Left hindlimb (tissue), 1 donor: Measurements from ENCODE around the gene SULT1C3.
"Not testable (repeated sequence)": the region's sequence is repeated elsewhere in the genome, so short reads cannot be mapped to it uniquely, and the experiment has no call there.

Experiments used
- DNase-seq: peaks from one replicate; pipeline ENCODE4 v3.0.0-alpha.2; 2018

SULT1C3 gene

DNA sequence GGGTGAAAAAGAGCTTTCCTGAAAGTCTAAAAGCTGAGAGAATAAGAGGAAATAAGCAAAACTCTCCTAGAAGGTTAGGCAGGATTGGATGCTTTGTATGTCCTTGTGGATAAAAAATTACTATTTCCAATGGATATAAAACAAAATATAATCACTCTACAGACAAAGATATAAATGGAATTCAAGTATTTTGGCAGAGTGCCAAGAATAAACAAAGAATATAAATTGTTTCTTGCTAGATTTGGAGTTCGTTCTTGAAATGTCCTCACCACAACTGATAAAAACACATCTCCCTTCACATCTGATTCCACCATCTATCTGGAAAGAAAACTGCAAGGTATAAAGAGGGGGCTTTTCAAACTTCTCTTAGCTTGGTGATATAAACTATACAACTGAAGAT, 13.3 kb downstream of the SULT1C3 start:
- DNase-seq, result no peak

DNA sequence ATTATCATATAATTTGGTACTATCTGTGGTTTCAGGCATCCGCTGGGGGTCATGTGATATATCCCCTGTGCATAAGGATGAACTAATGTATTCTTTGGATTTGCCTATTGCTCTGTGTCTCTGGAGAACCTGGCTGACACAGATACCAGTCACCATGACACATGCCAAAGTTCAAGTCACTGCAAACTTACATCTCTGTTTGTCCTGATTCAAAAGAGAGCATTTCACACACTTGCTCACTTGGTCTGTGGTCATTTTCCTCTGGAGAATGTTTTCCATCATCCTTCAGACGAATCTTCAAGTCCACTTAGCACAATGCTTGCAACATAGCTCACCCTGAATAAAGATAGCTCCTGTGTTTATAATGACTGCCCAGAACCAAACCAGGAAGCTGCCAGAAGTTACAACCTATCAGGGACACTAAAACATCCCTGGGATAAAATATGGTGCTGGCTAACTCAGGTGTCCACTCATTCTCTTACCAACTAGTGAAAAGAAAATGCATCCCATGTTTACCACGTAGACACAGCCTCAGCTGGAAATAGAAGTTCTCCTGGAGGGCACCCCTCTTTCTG, 18.1 kb downstream of the SULT1C3 start:
- DNase-seq, result no peak

DNA sequence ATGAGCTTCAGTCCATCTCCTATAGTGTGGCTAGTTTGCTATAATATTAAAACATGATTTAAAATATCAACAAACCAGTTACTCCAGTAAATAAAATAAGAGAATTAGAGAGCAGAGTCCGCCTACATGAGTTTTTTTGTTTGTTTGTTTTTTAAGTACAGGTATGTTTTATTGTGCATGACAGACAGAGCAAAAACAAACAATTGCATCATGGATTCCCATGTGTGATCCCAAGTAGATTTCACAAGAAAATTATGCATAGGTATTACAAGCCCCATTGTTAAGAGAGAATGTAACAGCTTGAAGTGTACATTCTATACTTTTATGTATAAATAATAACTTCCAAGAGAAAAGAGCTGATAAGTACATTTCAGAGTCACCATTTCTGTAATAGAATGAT, 21.0 kb downstream of the SULT1C3 start:
- no peak for DNase-seq

DNA sequence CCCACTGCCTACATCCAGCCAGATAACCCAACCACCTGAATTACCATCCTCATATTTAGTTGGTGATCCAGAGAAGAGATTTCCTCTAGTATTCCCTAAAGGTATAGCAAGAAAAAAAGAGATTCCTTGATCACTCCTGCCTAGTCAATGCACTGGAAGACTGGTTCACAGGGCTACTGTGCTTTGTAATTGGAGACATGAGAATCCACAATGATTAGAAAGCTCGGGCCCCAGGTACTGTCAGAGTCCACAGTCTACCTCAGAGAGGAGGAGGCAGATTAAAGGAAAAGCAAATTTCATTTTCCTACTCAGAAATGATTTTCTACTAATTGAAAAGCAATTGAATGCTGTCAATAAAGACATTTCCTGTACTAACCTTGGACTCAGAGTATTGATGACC, 22.3 kb downstream of the SULT1C3 start:
- no peak for DNase-seq

DNA sequence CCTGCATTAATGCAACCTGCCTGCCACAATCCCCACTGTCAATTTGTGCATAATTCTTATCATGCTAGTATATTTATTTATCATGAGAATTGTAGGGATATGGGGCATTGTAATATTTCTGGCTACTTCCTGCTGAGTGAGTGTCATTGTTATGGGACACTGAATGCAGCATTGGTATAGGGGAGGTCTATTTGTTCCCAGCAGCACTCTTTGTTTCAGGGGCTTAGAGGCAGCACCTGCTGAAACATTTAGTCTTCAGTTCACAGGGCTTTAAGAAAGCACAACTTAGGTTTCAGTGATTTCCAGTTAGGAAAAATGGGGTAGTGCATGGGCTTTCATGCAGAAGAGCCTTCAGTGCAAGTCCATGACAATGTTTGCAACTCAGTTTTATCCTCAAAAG, 23.6 kb downstream of the SULT1C3 start:
- DNase-seq, result no peak

DNA sequence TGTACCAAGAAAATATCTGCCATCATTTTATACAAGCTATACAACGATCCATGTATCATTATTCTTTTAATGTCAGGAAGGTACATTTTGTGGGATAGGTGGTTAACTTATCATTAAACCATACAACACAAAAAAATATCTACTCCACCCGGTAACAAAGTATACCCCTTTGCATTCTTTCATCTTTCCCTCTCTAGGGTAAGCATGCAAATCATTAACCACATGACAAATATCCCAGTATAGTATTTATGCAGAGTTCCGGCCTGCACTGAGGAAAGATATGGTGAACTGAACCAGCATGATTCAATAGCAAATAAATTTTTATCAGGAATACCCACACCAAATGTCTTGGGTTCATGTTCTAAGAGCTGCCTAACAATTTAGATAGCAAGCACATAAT, 26.4 kb downstream of the SULT1C3 start:
- DNase-seq, result no peak

DNA sequence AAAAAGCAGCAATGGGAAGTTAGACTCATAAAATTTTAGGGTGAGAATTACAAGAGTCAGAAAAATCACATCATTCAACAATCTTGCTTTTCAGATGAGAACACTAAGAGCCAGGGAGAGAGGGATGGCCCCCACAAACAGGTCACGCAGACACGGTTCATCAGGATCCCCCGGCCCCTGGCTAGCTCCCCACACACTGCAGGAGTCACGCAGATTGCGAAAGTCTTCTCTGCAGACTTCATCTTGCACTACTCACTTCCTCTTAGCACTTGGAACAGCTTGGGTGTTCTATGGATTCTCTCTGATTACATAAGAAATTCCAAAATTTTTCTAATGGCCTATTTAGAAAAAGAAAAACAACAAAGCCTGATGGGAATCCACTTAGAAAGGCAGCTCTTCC, 27.3 kb downstream of the SULT1C3 start:
- DNase-seq, result no peak

DNA sequence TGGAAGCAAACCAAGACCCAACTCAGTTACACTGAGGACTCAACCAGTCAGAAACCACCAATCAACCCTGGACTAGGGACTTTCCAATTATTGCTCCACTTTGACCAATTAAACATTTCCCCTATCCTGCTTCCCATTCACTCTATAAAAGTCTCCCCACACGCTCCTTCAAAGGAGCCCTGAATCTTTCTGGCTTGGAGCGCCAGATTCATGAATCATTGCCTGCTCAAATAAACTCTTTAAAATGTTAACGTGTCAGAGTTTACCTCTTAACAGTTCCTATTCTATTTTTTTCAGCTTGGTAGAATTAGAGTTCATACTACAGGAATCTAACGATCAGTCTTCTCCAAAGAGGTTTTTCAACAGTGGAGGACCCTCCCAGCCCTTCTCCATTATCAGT, 28.2 kb downstream of the SULT1C3 start:
- DNase-seq, result no peak

DNA sequence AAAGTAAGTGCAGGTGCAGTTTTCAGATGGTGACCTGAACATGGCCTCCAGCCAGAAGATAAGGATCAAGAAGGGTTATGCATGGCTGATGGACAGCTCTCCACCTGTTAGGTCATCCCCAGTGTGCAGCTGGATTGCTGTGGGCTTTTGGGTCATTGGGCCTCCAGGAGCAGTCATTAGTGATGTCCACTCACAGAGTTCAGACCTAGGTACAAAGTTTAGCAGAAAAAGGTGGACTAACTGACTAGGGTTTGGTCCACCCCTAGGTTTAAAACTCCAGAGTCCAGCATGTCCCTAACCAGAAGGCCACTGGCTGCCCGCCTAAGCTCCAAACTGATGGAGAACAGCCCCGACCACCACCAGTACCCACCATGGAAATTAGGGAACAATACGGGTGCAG, 30.6 kb downstream of the SULT1C3 start:
- DNase-seq, result no peak

DNA sequence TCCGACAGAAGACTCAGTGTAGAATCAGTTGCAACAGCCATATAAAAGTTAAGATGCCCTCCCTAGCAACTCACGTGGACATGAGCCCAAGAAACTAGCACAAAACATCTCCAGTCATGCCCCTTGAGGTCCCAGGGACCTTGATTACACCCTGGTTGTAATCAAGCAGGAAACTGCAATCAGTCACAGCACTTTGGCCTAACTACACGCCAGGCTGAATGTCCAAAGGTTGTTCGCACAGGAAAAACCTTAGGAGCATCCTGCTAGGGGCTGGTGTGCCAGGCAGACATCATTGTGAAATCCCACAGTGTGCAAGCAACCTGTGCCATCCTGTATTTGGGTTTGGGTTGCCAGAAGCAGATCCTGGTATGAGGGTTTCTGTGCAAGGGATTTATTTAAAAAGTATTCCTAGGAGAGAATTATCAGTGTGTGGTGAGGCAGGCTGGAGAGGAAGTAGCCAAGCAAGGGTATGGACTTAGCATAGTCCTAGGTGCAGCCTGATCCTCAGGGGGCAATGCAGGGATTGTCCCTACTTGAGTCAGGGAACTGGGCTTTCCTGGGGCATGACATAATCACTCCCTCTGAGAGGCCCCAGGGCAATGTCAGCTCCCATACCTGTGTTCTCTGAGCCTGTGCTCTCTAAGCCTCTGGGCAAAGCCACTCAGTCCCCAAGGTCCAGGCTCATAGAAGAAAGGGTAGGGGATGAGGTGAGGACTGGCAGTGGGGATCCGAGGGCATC, 31.2 kb downstream of the SULT1C3 start:
- no peak for DNase-seq

DNA sequence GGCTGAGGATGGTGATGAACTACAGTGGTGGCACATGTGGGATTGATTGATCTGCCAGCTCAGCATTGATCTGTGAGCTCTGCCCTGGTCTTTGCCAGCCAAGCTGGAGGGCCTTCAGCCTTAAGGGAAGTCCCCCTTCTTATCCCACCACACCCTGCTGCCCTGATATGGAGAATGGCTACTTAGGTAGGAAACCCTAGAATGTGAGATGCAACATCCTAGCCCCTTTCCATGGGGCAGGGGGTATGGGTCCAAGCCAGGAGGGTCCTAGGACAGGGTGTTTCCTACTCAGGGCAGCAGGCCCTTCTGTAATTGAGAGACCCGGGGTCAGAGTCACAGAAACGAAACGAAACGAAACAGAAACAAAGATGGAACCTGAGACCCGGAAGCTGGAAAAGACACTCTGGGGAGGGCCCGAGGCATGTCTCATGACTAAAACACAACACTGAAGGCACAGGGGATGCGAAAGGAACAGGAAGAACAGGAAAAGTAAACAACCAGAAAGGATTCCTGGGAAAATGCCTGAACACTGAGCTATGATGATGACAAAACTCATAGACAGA, 32.0 kb downstream of the SULT1C3 start:
- DNase-seq, result no peak

DNA sequence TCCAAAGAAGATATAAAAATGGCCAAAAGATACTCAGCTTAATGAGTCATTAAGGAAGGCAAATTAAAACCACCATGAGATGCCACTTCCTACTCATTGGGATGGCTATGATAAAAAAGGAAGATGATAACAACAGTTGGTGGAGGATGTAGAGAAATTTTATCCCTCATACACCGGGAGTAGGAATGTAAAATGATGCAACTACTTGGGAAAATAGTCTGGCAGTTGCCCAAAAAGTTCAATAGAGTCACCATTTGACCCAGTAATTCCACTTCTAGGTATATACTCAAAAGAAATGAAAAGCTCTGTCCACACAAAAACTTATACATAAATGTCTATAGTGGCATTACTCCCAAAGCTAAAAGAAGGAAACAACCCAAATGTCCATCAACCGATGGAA, 38.9 kb downstream of the SULT1C3 start:
- DNase-seq, result no peak

DNA sequence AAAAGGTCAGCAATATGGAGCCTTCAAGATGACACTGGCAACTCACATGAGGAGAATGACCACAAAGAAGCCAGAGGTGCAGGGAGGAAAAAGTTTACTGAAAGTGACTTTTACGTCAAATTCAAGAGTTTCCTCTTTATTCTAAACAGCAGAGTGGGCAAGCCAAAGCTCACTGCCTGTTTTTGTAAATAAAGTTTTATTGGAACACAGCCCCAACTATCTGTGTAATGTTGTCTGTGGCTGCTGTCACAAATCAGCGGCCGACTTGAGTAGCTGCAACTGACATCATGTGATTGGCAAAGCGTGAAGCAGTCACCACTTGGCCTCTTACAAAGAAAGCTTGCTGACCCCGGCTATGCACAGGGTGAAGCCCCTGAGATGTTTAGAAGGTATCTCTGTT, 39.7 kb downstream of the SULT1C3 start:
- no peak for DNase-seq

DNA sequence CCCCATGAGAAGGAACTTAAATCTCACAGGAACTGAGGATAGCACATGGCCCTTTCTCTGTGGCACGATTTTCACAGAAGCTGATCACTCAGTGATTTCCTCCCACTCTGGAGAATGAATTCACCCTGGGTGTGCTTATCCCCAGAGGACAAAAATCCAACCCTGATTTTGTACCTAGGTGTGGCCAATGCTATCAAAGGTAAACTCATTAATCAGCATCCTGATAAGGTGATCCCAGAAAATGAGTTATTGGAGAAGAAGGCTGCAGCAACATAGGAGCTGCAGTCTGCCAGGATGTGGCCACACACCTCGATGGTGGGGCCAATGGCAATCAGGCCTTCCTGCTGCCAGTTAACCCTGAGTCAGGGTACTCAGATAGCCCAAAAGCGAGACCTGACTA, 40.7 kb downstream of the SULT1C3 start:
- DNase-seq, result no peak

DNA sequence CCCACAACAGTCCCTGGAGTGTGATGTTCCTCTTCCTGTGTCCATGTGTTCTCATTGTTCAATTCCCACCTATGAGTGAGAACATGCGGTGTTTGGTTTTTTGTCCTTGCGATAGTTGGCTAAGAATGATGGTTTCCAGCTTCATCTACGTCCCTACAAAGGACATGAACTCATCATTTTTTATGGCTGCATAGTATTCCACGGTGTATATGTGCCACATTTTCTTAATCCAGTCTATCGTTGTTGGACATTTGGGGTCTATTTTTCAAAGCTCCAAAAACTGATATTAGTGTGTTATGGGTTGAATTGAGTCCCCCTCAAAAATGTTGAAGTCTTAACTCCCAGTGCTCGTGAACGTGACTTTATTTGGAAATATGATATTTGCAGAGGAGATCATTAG, 44.8 kb downstream of the SULT1C3 start:
- not testable (repeated sequence) for DNase-seq

DNA sequence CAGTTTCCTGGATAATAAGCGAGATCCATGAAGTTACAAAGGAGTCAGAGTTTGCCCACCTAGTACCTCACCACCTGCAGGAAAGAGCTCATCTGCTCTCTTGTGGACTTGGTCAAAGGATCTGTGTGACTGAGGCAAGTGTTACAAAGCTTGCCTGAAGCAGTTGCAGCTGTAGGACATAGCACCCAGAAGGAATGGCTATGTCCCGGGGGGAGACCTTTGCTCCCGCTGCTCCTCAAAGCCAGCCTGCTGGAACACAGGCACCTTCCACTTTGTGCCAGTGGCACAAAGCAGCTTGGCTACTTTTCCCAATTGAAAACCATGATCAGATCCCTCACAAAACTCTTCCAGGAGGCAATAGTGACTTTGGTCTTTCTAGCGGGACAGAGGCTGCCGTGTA, 45.8 kb downstream of the SULT1C3 start:
- no peak for DNase-seq

DNA sequence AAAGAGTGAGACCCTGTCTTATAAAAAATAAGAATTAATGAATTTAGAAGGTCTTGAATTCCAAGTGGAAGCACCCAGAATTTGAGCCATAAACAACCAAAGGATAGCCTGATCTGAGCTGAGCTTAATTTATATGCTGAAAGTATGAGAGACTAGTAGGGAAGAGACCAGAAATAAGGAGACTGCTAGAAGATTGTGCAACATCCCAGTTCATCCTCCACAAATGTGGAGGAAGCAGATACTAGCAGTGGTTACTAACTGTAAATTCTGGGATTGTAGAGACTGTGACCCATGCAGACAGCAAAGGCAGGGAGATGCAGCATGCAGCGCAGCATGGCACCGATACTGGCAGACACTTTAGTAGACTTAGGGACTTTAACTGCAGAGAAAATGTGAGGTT, 47.4 kb downstream of the SULT1C3 start:
- DNase-seq, result no peak

DNA sequence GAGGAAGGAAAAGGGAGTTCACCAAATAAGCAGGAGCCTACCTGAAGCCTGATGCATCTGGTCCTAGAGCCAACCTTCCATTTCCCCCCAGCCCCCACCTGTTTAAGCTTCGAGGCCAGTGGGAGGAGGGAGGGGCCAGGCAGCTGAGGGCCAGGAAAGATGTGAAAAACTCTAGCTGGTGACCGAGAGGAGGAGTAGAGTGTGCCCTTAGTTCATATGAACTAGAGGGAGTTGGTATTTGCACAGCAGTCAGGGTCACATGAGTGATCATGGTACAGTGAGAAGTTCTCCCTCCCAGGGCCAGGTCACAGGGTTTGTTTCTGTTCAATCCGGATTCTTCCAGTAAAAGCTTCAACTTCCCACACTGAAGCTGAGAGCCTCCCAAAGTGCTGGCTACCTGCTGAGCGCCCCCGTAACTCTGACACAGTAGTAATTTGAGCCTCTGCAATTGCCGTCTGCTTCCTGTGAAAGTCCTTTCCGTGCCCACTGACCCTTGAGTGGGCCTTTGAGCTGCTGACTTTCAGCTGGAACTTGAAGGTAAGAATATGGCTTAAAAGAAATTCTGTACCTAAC, 48.9 kb downstream of the SULT1C3 start, which contains the start of gene SULT1C2:
Gene SULT1C2 (plus strand): TSS at position 362 of the 573 bp plus-strand sequence. CDS start 4,773 bp downstream, outside the sequence.
- no peak for DNase-seq

DNA sequence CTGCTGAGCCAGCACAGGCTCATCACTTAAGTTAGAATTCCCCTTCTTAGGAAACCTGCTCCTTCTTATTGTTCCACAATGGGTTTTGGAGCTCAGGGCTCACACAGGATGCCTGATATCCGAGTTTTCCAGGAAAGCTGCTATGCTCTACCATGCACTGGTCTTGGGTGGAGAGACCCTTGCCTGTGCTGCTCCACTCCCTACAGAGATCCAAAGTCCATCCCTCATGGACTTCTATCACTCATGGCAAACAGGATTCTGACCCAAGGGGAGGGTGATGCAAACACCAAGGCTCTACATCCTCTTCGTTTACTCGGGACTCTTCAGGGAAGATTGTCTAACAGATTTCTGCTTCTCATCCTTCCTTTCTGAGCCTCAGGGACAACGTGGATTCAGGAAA, 54.1 kb downstream of the SULT1C3 start:
- DNase-seq, result no peak

DNA sequence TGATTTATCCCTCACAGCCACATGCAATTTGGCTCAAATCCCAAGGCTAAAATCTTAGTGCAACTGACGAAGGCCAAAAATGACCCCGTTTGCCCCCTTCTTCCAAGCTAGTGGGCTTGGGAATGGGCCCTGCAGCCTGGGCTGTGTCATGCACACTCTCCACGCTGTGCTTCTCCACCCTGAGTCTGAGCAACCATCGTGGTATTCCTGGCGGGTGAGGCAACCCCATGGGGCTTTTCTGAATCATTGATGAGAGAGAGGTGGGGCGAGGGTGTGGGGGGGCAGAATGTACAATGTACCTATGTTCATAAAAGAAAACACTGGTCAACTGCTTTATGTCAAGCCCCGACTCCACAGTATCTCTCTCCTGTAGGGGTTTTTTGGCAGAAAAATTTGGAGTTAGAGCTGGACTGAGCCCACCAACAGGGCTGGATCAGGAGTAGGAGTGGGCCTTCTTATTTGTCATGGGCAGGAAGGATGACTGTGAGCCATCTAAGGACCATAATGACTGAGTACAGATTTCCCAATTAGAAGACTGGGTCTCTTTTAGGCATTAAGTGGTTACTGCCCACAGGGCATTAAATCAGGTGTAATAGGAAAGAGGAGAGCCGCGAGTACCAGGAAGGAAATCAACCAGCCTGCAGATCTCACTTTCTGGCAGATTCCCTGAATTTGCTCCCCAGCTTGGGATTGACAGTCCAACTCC, 57.8 kb downstream of the SULT1C3 start:
- DNase-seq, result no peak

DNA sequence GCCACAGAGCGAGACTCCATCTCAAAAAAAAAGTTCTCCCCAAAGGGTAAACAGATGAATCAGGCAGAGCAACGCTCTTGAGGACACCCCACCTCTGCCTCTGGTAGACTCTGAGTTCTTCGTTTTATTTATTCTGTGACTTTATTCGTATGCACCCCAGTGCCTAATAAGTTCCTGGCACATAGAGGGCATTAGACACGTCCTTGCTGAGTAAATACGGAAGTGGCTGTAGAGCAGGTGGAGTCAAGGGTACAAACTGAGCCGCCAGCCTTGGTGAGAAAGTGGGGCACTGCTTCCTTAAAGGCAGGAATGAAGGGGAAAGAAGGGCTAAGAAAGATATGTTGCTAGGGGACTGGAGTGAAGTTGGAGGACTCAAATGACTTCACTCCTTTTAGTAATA, 61.8 kb downstream of the SULT1C3 start:
- DNase-seq, result no peak

DNA sequence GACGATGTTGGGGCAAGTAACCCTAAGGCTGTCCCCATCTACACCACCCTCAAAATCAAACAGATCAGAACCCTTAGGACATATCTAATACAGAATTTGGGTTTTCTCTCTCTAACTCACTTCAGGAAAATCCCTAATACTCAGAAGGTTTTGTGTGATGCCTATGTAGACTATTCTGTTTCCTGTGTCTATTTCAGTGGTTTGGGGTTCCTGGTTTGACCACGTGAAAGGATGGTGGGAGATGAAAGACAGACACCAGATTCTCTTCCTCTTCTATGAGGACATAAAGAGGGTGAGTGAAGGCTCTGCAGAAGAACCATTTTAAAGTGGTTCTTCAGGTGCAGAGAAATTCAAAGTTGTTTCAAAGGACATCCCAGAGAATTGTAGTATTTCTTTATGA, 65.2 kb downstream of the SULT1C3 start:
- no peak for DNase-seq

DNA sequence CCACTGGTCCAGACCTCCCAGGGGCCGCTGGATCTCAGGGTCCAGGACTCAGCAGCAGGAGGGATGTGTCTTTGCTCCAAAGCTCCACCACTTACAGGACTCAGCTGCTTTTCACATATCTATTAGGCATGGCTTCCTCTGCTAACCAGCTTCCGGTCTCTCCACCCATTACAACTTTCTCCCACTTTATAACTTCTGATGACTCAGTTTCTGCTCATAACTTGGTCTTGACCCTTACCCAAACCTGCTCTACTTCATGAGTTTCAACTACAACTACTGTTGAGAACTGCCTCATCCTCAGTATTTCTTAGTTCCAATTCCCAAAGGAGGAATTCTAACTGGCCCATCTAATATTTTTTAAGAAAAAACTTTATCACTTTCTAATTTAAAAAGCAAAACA, 66.1 kb downstream of the SULT1C3 start:
- DNase-seq, result no peak

DNA sequence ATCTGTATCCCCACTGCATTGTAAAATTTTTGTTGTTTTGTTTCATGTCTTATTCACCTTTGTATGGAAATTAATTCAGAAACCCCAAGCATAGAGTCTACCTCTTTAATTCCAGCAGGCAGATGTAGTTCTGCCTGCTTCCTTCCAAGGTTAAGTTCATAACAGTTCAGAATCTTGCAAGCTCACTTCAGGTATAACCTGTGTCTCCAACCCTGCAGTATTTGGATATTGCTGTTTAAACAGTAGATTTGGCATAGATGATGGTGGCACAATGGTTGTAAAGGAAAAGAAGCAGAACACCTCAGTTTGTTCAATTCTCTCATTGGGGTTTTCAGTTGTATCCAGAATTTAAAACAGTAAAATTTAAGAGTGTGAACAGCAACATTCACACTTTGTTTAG, 70.1 kb downstream of the SULT1C3 start:
- DNase-seq, result no peak
